NCI-H146 (cell line): Measurements from ENCODE around the gene CD53.
"Not testable (repeated sequence)": the region's sequence is repeated elsewhere in the genome, so short reads cannot be mapped to it uniquely, and the experiment has no call there.

Experiments used
- DNase-seq: peaks from one replicate; lab custom pipeline; 2025; lab: John Stamatoyannopoulos, UW

Gene CD53

DNA sequence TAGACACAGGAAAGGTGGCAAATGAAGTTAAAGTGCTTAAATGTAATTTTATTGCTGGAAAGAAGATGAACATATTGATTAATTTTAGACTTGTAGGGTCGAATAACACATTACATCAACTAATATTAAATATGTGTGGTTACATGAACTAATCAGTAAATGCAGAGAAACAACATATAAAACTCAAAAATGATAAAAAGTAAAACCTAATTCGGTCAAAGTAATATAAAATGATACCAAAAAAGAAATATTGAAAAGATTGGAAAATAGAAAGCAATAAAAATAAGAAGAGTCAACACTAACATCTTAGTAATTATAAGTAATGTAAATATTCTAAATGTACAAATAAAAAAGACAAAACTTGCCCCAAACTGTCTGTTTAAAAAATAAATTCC is 43.3 kb downstream of the CD53 start:
- no peak for DNase-seq

DNA sequence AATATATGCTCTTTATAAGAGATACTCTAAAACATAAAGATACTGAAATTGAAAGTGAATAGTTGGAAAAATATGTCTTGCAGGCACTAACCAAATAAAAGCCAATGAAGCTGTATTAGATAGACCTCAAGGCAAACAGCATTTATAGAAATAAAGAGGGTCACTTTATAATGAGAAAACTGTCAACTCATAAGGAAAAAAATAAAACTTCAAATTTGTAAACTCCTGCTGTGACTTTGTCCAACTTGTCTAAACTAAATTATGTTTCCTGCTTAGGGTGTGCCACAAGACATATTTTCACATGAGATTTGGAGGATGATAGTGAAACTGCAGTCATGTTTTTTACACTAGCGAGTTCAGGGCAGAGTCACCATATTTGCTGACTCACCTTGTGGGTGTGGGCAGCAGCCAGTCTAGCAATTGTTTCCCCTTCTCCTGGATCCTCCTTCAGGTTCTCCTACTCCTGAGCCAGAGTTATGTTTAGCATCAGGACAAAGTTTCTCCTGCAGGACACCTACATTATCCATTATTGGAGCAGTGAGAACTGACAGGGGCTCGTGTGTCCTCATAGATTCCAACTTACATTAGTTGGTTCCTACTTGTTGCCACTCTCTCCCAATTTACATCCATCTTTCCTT is 43.8 kb downstream of the CD53 start:
- no peak for DNase-seq

DNA sequence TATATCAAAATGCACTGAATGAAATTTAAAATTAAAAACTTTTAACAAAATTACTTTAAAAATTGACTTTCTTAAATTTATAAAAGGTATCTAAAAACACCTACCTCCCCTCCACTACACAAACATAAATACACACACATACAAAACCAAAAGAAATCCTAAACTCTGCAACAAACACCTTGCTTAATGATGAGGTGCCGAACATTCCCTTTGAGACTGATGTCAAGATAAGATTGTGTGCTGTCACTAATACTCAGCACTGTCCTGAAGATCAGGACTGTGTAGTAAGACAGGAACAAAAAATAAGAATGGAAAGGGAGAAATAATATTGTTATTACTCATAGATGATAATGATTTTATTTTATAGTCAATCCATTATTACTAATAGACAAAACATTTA is 45.1 kb downstream of the CD53 start:
- no peak for DNase-seq

DNA sequence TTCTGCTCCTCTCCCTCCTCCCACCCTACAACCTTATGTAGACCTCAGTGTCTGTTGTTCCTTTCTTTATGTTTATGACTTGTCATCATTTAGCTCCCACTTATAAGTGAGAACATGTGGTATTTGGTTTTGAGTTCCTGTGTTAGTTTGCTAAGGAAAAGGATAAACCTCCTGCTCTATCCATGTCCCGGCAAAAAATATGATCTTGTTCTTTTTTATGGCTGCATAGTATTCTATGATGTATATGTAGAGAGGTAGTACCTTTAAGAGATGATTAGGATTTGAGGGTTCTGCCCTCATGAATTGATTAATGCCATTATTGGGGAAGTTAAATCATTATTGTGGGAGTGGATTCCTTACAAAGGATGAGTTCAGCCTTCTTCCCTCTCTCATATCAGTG is 49.0 kb downstream of the CD53 start:
- no peak for DNase-seq

DNA sequence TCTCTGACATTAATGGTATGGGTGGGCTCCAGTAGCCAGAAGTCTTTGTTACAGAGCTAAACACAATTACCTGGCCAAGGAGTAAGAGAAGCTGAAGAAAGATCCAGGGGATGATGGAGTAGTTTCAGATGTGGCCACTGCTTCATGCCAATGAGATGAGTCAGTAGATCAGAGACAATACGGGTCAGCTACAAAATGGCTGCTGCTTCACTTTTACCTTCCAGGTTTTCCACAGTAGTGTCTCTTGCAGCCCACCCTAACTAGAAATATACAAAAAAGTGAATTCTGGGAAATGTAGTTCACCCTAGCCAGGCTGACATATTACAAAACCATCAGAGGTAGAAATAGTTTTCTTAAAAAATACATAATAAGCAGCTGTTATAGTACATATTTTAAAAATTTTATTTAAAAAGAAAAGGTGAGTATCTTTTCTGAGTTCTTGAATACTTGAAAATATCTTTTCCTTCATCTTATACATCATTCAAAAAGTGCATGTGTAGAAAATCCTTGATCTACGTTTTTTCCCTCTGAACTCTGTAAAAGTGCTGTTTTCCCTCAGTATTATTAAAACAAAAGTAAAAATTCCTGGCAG is 54.6 kb downstream of the CD53 start:
- DNase-seq = no peak

DNA sequence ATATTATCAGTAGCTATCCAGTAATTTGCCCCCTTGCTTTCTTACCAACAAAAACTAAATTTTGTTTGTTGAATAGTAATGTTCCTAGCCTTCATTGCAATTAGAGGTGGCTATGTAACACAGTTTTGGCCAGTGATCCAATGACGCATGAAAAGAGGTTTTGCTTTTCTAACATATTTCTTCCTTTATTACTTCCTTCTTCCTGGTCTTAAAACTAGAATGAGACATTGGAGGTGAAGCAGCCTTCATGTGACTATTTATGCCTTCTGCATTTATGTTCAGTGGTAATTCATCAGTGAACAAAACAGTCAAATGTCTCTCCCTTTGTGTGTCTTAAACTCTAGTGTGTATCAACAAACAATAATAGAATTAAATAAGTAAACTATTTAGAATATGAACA is 55.2 kb downstream of the CD53 start:
- no peak for DNase-seq

DNA sequence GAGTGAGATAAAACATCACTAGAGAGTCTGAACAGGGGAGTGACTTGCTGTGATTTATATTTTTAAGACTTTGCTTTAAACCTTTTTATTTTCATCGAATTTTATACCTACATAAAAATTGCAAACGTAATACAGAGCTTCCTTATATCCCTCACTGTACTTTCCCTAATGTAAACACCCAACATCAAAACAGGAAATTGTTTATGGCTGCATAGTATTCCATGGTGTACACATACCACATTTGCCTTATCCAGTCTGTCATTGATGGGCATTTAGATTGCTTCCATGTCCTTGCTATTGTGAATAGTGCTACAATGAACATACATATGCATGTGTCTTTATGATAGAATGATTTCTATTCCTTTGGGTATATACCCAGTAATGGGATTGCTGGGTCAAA is 56.0 kb downstream of the CD53 start:
- no peak for DNase-seq

DNA sequence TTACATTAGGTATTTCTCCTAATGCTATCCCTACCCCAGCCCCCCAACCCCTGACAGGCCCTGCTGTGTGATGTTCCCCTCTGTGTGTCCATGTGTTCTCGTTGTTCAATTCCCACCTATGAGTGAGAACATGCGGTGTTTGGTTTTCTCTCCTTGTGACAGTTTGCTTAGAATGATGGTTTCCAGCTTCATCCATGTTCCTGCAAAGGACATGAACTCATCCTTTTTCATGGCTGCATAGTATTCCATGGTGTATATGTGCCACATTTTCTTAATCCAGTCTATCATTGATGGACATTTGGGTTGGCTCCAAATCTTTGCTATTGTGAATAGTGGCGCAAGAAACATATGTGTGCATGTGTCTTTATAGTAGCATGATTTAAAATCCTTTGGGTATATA is 58.1 kb downstream of the CD53 start:
- DNase-seq = not testable (repeated sequence)

DNA sequence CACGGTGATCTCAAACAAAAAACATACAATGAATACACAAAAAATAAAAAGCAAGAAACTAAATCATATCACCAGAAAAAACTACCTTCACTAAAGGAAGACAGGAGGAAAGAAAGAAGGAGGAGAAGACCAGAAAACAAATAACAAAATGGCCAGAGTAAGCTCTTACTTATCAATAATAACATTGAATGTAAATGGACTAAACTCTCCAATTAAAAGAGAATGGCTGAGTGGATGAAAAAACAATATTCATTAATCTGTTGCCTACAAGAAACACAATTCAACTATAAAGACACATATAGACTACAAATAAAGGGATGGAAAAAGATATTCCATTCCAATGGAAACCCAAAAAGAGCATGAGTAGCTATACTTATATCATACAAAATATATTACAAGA is 63.6 kb downstream of the CD53 start:
- no peak for DNase-seq

DNA sequence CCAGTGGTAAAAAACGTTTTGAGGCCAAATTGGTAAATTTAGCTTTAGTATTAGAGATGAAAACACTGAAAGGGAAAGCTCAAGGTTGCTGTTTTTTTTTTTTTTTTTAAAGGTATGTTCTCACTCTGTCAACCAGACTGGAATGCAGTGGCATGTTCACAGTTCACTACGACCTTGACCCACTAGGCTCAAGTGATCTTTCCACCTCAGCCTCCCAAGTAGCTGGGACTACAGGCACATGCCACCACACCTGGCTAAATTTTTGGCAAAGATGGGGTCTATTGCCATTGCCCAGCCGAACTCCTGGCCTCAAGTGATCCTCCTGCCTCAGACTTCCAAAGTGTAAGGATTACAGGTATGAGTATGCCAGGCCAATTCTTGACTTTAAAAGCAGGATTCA is 71.9 kb downstream of the CD53 start:
- DNase-seq = no peak

DNA sequence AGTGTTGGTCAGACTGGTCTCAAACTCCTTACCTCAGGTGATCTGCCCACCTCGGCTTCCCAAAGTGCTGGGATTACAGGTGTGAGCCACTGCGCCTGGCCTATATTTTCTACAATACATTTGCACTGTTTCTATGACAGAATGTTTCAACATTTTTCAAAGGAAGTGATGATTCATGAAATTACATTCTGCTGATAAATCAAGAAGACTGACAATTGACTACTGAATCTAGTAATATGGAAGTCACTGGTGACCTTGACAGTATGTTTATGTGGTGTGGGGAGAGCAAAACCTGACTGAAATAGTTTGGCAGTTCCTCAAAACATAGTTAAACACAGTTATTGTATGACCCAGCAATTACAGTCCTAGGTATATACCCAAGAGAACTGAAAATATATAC is 72.7 kb downstream of the CD53 start:
- DNase-seq = no peak

DNA sequence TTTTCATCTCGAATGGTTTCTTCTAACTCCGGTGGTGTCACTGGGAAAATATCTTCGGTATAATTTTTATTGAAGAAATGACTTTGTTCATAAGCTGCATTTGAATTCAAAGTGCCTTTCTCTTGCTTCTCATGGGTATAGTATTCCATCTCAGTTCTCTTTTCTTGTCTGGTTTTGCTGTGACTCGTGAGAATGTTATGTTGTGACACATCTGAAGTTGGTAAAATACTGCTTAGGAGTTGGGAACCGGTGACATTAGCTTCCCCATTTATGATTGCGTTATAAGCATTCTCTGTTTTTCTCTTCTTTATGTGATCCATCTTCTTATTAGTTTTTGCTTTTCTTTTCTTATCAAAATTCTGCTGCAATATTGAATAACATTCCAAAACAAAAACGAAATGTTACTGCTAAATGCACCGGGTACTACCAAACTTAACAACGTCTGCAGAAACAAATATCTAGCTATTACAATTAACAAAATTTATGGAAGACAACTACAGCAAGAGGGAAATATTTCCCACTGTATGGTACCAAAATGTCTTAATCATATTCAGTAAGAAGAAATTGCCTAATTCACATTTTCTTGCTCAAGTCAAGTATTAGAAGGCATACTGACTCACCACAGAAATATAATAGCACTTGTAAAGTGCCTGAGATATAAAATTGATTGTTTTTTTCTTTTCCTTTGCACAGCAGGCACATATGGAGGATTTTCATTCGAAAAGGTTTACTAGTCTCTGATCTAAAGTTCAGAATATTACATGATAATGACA is 75.3 kb downstream of the CD53 start:
- DNase-seq = no peak
